Urinary bladder (tissue), 4 donors: Measurements from ENCODE around the gene TFAP2E. TPM values are rescaled to one million over a fixed set of nuclear protein-coding genes. Genes with fewer than 3 reads are reported as not detected.
"Not testable (repeated sequence)": the region's sequence is repeated elsewhere in the genome, so short reads cannot be mapped to it uniquely, and the experiment has no call there.

Experiments
- DNase-seq: peaks from one replicate; pipeline ENCODE4 v3.0.0-alpha.2; 2015; ENCODE audit errors: extremely low spot score
- H3K27ac ChIP-seq: one replicate; pipeline ENCODE4 v1.5.1; 2013; ENCODE audit warnings: low read depth, mild to moderate bottlenecking, moderate library complexity
- H3K36me3 ChIP-seq: one replicate; pipeline ENCODE4 v1.6.1; 2013; ENCODE audit warnings: mild to moderate bottlenecking, moderate library complexity; ENCODE audit not compliant: insufficient read depth
- H3K4me1 ChIP-seq: one replicate; pipeline ENCODE4 v1.6.1; 2013; ENCODE audit warnings: mild to moderate bottlenecking, moderate library complexity; ENCODE audit not compliant: insufficient read depth
- H3K4me3 ChIP-seq: one replicate; pipeline ENCODE4 v1.5.1; 2013; ENCODE audit warnings: low read depth, low read length
- WGBS: extraction: QIAGEN DNeasy Blood & Tissue Kit; methylation state at CpG from one replicate; pipeline ENCODE4 v1.1.7; 2013; 5-methylcytosine and 5-hydroxymethylcytosine counted together
- polyA plus RNA-seq: library from polyadenylated mRNA; stranded (reverse); fragments of 200-250 nt; gene quantifications from one replicate; pipeline ENCODE4 v1.2.3, GENCODE V29; 2013
- total RNA-seq: library from RNA; depleted of rRNA; stranded (reverse); fragments of >200 nt; gene quantifications from one replicate; pipeline ENCODE4 v1.2.3, GENCODE V29; 2014
- donor health status: healthy with polysubstance abuse.
- donor health status: healthy.

The TFAP2E gene
- total and polyA plus RNA-seq, 2 donors: 0.58 TPM; not detected in 1

- no peak for DNase-seq
- Histone ChIP-seq H3K4me3 (no peak overlapping the region), H3K4me1 (no peaks in the 10 kb centered on the region), H3K27ac (no peak overlapping the region), H3K36me3 (no peaks in the 10 kb centered on the region)
- 89% methylated on average over 2 of the region's 2 CpGs for WGBS
Measured at GRCh38 chr1:35572296-35572695, 818 bp upstream of the TFAP2E start.

GRCh38 chr1:35574125-35574654, 1.1 kb downstream of the TFAP2E start:
- Histone ChIP-seq H3K4me1 (no peaks in the 10 kb centered on the region), H3K36me3 (no peaks in the 10 kb centered on the region), H3K27ac (no peak overlapping the region), H3K4me3 (no peak overlapping the region)
- no peak for DNase-seq
- WGBS: 37% methylated on average over 48 of the region's 48 CpGs

GRCh38 chr1:35574655-35575415, 1.7 kb downstream of the TFAP2E start:
- H3K4me1 ChIP-seq: no peaks in the 10 kb centered on the region
- no peaks in the 10 kb centered on the region for H3K36me3 ChIP-seq
- 79% methylated on average over 30 of the region's 30 CpGs for WGBS
- no peak for DNase-seq
- H3K27ac ChIP-seq: no peak overlapping the region
- H3K4me3 ChIP-seq: no peak overlapping the region

- no peak for DNase-seq
- Histone ChIP-seq H3K4me3 (no peak overlapping the region), H3K36me3 (no peaks in the 10 kb centered on the region), H3K27ac (no peak overlapping the region), H3K4me1 (no peaks in the 10 kb centered on the region)
- WGBS: 90% methylated on average over 5 of the region's 5 CpGs
Measured at GRCh38 chr1:35575416-35575958, 2.4 kb downstream of the TFAP2E start.

GRCh38 chr1:35576061-35576765, 3.1 kb downstream of the TFAP2E start:
- 63% methylated on average over 10 of the region's 10 CpGs for WGBS
- H3K4me1 ChIP-seq: no peaks in the 10 kb centered on the region
- DNase-seq: no peak
- no peaks in the 10 kb centered on the region for H3K36me3 ChIP-seq
- no peak overlapping the region for H3K4me3 ChIP-seq
- H3K27ac ChIP-seq: no peak overlapping the region

- WGBS: 15% methylated on average over 33 of the region's 37 CpGs
- not testable (repeated sequence) for H3K4me1 ChIP-seq, H3K4me3 ChIP-seq, H3K36me3 ChIP-seq, H3K27ac ChIP-seq, DNase-seq
Measured at GRCh38 chr1:35576766-35577070, 3.6 kb downstream of the TFAP2E start.

- no peak for DNase-seq
- Histone ChIP-seq H3K36me3 (no peaks in the 10 kb centered on the region), H3K27ac (no peak overlapping the region), H3K4me1 (no peaks in the 10 kb centered on the region), H3K4me3 (peak overlapping the region; percentile 37)
- 6% methylated on average over 70 of the region's 70 CpGs for WGBS
Measured at GRCh38 chr1:35577071-35577998, 4.2 kb downstream of the TFAP2E start.

GRCh38 chr1:35580949-35581388, 7.9 kb downstream of the TFAP2E start:
- Histone ChIP-seq H3K27ac (no peak overlapping the region), H3K4me3 (no peak overlapping the region), H3K36me3 (no peaks in the 10 kb centered on the region), H3K4me1 (no peaks in the 10 kb centered on the region)
- WGBS: 61% methylated on average over 4 of the region's 4 CpGs
- DNase-seq: no peak

- H3K4me1 ChIP-seq, H3K4me3 ChIP-seq, H3K36me3 ChIP-seq, H3K27ac ChIP-seq, DNase-seq: not testable (repeated sequence)
- WGBS: 96% methylated on average over 9 of the region's 9 CpGs
Measured at GRCh38 chr1:35581621-35582020, 8.5 kb downstream of the TFAP2E start.

- DNase-seq: no peak
- Histone ChIP-seq H3K4me1 (no peaks in the 10 kb centered on the region), H3K27ac (no peak overlapping the region), H3K4me3 (no peak overlapping the region), H3K36me3 (no peaks in the 10 kb centered on the region)
- WGBS: 89% methylated on average over 3 of the region's 3 CpGs
Measured at GRCh38 chr1:35585281-35585680, 12.2 kb downstream of the TFAP2E start.

GRCh38 chr1:35585805-35586204, 12.7 kb downstream of the TFAP2E start:
- not testable (repeated sequence) for H3K4me3 ChIP-seq, DNase-seq, H3K27ac ChIP-seq, H3K36me3 ChIP-seq, H3K4me1 ChIP-seq
- 94% methylated on average over 1 of the region's 1 CpG for WGBS

- DNase-seq: no peak
- WGBS: 92% methylated on average over 7 of the region's 7 CpGs
Measured at GRCh38 chr1:35586808-35587207, 13.7 kb downstream of the TFAP2E start.

GRCh38 chr1:35587736-35588135, 14.6 kb downstream of the TFAP2E start:
- no peak overlapping the region for H3K27ac ChIP-seq
- WGBS: 71% methylated on average over 6 of the region's 6 CpGs
- no peaks in the 10 kb centered on the region for H3K4me1 ChIP-seq
- no peak for DNase-seq
- no peak overlapping the region for H3K4me3 ChIP-seq
- no peaks in the 10 kb centered on the region for H3K36me3 ChIP-seq

More at GRCh38 chr1:35586808-35587207, 13.7 kb downstream of the TFAP2E start:
- H3K36me3 ChIP-seq: no peaks in the 10 kb centered on the region
- H3K4me1 ChIP-seq: no peaks in the 10 kb centered on the region
- no peak overlapping the region for H3K4me3 ChIP-seq
- H3K27ac ChIP-seq: no peak overlapping the region
